ENCODE data around the gene HDHD3.

DNA sequence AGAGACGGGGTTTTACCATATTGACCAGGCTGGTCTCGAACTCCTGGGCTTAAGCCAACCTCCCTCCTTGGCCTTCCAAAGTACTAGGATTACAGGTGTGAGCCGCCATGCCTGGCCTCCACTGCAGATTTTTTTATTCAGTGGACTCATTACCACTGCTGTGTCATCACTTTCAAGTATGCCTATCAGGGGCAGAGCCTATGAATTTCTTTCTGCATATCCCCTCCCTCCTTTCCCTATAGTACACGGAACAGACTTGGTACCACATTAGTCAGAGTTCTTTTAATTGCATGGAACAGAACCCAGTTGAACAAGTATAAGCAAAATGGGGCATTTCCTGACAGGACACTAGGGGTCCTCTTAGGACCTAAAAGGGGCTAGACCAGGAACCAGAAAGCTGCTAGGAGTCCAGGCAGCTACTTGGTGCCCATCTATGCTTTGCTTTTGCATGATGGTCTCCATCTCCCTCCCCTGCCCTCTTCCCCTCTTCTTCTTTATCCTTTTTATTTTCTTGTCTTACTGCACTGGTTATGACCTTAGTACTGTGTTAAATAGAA, 21.7 kb downstream of the HDHD3 start:
- TF ChIP-seq, protein P1, sequence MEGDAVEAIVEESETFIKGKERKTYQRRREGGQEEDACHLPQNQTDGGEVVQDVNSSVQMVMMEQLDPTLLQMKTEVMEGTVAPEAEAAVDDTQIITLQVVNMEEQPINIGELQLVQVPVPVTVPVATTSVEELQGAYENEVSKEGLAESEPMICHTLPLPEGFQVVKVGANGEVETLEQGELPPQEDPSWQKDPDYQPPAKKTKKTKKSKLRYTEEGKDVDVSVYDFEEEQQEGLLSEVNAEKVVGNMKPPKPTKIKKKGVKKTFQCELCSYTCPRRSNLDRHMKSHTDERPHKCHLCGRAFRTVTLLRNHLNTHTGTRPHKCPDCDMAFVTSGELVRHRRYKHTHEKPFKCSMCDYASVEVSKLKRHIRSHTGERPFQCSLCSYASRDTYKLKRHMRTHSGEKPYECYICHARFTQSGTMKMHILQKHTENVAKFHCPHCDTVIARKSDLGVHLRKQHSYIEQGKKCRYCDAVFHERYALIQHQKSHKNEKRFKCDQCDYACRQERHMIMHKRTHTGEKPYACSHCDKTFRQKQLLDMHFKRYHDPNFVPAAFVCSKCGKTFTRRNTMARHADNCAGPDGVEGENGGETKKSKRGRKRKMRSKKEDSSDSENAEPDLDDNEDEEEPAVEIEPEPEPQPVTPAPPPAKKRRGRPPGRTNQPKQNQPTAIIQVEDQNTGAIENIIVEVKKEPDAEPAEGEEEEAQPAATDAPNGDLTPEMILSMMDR (IDR thresholded peaks at IDR 0.05; ENCODE audit: low read length) = no peak
- TF ChIP-seq EZH2 (optimal IDR thresholded peaks at IDR 0.05; ENCODE audit: low read depth, low read length) = no peak

All from MM.1S (cell line).